ENCODE results near the gene DHX34.

DNA sequence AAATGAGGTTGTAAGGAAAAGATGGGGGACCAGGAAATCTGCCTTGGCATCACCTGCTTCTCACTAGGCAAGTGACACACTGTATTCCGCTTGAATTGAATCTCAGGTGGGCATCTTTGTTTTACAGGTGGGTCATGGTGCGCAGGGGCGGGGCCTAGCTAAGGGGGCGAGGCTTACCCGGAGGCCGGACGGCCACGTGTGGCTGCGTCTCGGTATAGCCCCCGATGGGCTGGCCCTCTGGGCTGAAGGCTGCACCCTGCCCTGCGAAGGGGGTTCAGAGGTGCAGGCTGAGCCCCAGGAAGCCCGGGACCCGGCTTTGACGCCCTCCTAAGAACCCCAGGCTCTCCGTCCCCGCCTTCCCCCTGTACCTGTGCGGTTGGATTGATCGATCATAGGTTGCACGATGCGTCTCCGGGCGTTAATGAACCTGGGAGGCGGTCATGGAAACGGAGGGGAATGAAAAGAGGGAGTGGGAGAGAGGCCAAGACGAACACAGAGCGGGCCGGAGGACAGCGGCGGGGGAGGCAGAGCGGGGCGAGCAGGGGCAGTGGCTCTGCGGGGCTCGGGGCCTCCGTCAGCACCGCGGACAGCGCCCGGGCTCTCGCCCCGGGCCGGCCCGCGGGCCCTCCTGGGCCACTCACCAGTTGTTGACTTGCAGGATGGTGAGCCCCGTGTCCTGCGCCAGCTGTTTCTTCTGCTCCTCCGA lies 57.7 kb downstream of the DHX34 start:
- TF ChIP-seq, protein P1, sequence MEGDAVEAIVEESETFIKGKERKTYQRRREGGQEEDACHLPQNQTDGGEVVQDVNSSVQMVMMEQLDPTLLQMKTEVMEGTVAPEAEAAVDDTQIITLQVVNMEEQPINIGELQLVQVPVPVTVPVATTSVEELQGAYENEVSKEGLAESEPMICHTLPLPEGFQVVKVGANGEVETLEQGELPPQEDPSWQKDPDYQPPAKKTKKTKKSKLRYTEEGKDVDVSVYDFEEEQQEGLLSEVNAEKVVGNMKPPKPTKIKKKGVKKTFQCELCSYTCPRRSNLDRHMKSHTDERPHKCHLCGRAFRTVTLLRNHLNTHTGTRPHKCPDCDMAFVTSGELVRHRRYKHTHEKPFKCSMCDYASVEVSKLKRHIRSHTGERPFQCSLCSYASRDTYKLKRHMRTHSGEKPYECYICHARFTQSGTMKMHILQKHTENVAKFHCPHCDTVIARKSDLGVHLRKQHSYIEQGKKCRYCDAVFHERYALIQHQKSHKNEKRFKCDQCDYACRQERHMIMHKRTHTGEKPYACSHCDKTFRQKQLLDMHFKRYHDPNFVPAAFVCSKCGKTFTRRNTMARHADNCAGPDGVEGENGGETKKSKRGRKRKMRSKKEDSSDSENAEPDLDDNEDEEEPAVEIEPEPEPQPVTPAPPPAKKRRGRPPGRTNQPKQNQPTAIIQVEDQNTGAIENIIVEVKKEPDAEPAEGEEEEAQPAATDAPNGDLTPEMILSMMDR (tag by site-specific recombination; IDR thresholded peaks at IDR 0.05), result no peak
- TF ChIP-seq ZNF155 (tag by site-specific recombination; IDR thresholded peaks at IDR 0.05), result no peak
- TF ChIP-seq ZFP37 (tag by site-specific recombination; IDR thresholded peaks at IDR 0.05), result no peak
- no peak for TF ChIP-seq ZNF707 (tag by site-specific recombination; IDR thresholded peaks at IDR 0.05)
- no peak for TF ChIP-seq ZNF157 (tag by site-specific recombination; IDR thresholded peaks at IDR 0.05)
- TF ChIP-seq KLF16 (tag by site-specific recombination; IDR thresholded peaks at IDR 0.05), result no peak
- no peak for TF ChIP-seq ZNF211 (tag by site-specific recombination; IDR thresholded peaks at IDR 0.05; ENCODE audit: low read depth)
- no peak for TF ChIP-seq ZNF510 (tag by site-specific recombination; IDR thresholded peaks at IDR 0.05; ENCODE audit: insufficient replicate concordance)
- TF ChIP-seq, protein P2, sequence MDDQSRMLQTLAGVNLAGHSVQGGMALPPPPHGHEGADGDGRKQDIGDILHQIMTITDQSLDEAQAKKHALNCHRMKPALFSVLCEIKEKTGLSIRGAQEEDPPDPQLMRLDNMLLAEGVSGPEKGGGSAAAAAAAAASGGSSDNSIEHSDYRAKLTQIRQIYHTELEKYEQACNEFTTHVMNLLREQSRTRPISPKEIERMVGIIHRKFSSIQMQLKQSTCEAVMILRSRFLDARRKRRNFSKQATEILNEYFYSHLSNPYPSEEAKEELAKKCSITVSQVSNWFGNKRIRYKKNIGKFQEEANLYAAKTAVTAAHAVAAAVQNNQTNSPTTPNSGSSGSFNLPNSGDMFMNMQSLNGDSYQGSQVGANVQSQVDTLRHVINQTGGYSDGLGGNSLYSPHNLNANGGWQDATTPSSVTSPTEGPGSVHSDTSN (CRISPR knock-in tag; IDR thresholded peaks at IDR 0.05), result no peak
- TF ChIP-seq, protein P3, sequence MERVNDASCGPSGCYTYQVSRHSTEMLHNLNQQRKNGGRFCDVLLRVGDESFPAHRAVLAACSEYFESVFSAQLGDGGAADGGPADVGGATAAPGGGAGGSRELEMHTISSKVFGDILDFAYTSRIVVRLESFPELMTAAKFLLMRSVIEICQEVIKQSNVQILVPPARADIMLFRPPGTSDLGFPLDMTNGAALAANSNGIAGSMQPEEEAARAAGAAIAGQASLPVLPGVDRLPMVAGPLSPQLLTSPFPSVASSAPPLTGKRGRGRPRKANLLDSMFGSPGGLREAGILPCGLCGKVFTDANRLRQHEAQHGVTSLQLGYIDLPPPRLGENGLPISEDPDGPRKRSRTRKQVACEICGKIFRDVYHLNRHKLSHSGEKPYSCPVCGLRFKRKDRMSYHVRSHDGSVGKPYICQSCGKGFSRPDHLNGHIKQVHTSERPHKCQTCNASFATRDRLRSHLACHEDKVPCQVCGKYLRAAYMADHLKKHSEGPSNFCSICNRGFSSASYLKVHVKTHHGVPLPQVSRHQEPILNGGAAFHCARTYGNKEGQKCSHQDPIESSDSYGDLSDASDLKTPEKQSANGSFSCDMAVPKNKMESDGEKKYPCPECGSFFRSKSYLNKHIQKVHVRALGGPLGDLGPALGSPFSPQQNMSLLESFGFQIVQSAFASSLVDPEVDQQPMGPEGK (tag by site-specific recombination; IDR thresholded peaks at IDR 0.05), result no peak
